ENCODE measurements around the gene RNF11.

GRCh38 chr1:51216631-51217030 lies 19.4 kb upstream of the RNF11 start:
- TF ChIP-seq CTCF (IDR thresholded peaks at IDR 0.05), result no peak
- no peak for TF ChIP-seq HOXB13 (CRISPR knock-in tag; IDR thresholded peaks at IDR 0.05; ENCODE audit: low read depth)
- no peak for TF ChIP-seq PHF8 (IDR thresholded peaks at IDR 0.05; ENCODE audit: borderline replicate concordance, low read depth)
- TF ChIP-seq RFX5 (IDR thresholded peaks at IDR 0.05), result no peak
